Endothelial cell of umbilical vein (primary cell): ENCODE data around the gene STOML1. TPM values are rescaled to one million over a fixed set of nuclear protein-coding genes. Genes with fewer than 3 reads are reported as not detected.

Experiments
- BruUV-seq: library from RNA; stranded (reverse); fragments of 400-500 nt; replicated peaks from 2 replicates; lab custom pipeline; 2021; lab: Mats Ljungman, UMichigan
- CTCF ChIA-PET: fragments of 300-600, 350-600 bp; sonication (Branson Sonifier 250); formaldehyde crosslinking; loops from one replicate; lab custom pipeline; 2021; ENCODE audit warnings: antibody characterized with exemption, inconsistent platforms; lab: Charles Lee
- POLR2A ChIA-PET: fragments of 300-600, 350-600 bp; sonication (Branson Sonifier 250); formaldehyde crosslinking; loops from one replicate; lab custom pipeline; 2021; ENCODE audit warnings: antibody characterized with exemption, inconsistent platforms; lab: Charles Lee
- DNase-seq: peaks from one replicate; pipeline ENCODE4 v3.0.0-alpha.2; 2011; ENCODE audit warnings: low read depth, low spot score
- FAIRE-seq: peaks from 2 replicates; lab custom pipeline; 2011; peaks lifted over from hg19 to GRCh38; lab: Jason Lieb, UNC
- H2AFZ ChIP-seq: 2 replicates; pipeline ENCODE4 v1.6.0; 2012; ENCODE audit warnings: low read depth, low read length, control low read depth, inconsistent platforms
- H3K27ac ChIP-seq: 2 replicates; pipeline ENCODE4 v1.5.1; 2011; ENCODE audit warnings: low read depth, mild to moderate bottlenecking, control low read depth, low read length, moderate library complexity; ENCODE audit not compliant: insufficient read depth
- H3K27me3 ChIP-seq, 2 experiments: 2 replicates each; pipeline versions ENCODE4 v1.6.0 to v1.6.1; 2011; ENCODE audit warnings: low read length in 2 of 2, mixed read lengths in 1 of 2; ENCODE audit not compliant: control insufficient read depth in 2 of 2, insufficient read depth in 2 of 2
- H3K36me3 ChIP-seq, 2 experiments: 2 replicates in 1 of 2; 3 replicates in 1 of 2; pipeline ENCODE4 v1.5.1; 2011; ENCODE audit warnings: low read length in 2 of 2, mild to moderate bottlenecking in 1 of 2, moderate library complexity in 1 of 2; ENCODE audit not compliant: control insufficient read depth in 2 of 2, insufficient read depth in 2 of 2; ENCODE audit errors: extremely low read depth in 1 of 2
- H3K4me1 ChIP-seq: 3 replicates; pipeline ENCODE4 v1.5.1; 2011; ENCODE audit warnings: mild to moderate bottlenecking, low read length; ENCODE audit not compliant: control insufficient read depth, insufficient read depth; ENCODE audit errors: extremely low read depth
- H3K4me2 ChIP-seq: 2 replicates; pipeline ENCODE4 v1.6.1; 2011; ENCODE audit warnings: low read length, control low read depth, mixed read lengths; ENCODE audit not compliant: insufficient read depth
- H3K4me3 ChIP-seq, 3 experiments: fragments of 200-600 bp in 1 of 3; sonication (generic), shearing (Covaris generic) in 1 of 3; replicated peaks in 1 of 3; 2 replicates each; pipeline ENCODE4 v1.5.1; 2011 to 2016; ENCODE audit warnings: control low read depth in 3 of 3, low read length in 3 of 3, mild to moderate bottlenecking in 2 of 3, inconsistent platforms in 1 of 3, low read depth in 1 of 3, moderate library complexity in 1 of 3; ENCODE audit not compliant: insufficient read depth in 1 of 3
- H3K79me2 ChIP-seq: 2 replicates; pipeline ENCODE4 v1.6.0; 2012; ENCODE audit warnings: low read length, inconsistent platforms; ENCODE audit not compliant: control insufficient read depth, insufficient read depth
- H3K9ac ChIP-seq: replicated peaks from 2 replicates; pipeline ENCODE3; 2011; ENCODE audit warnings: low read length, control low read depth; ENCODE audit not compliant: insufficient read depth; ENCODE audit errors: extremely low read depth
- H3K9me1 ChIP-seq: replicated peaks from 3 replicates; pipeline ENCODE4 v1.6.0; 2011; ENCODE audit warnings: mild to moderate bottlenecking, low read length; ENCODE audit not compliant: control insufficient read depth, insufficient read depth; ENCODE audit errors: extremely low read depth
- H3K9me3 ChIP-seq: replicated peaks from 2 replicates; pipeline ENCODE4 v1.5.1; 2012; ENCODE audit warnings: low read length, inconsistent platforms; ENCODE audit not compliant: control insufficient read depth, insufficient read depth
- H4K20me1 ChIP-seq: replicated peaks from 2 replicates; pipeline ENCODE3; 2011; ENCODE audit warnings: mild to moderate bottlenecking, low read length; ENCODE audit not compliant: control insufficient read depth, insufficient read depth; ENCODE audit errors: extremely low read depth
- CTCF ChIP-seq, 2 donors: IDR thresholded peaks; 1 replicate in 1 of 2; 2 replicates in 1 of 2; pipeline ENCODE4 v1.5.1; 2011; ENCODE audit warnings: low read length in 2 of 2, mild to moderate bottlenecking in 2 of 2, moderate library complexity in 2 of 2, control low read depth in 1 of 2, inconsistent platforms in 1 of 2, low read depth in 1 of 2; ENCODE audit not compliant: insufficient read depth in 1 of 2; ENCODE audit errors: extremely low read depth in 1 of 2
- EZH2 ChIP-seq: IDR thresholded peaks from 2 replicates; pipeline ENCODE4 v1.6.1; 2012; ENCODE audit warnings: borderline replicate concordance, low read depth, mild to moderate bottlenecking, moderate library complexity, low read length, inconsistent platforms; ENCODE audit not compliant: severe bottlenecking
- FOS ChIP-seq: IDR thresholded peaks from 2 replicates; pipeline ENCODE4 v1.6.1; 2011; ENCODE audit warnings: mild to moderate bottlenecking, low read length, moderate library complexity, borderline replicate concordance; ENCODE audit not compliant: insufficient read depth
- GATA2 ChIP-seq: IDR thresholded peaks from 2 replicates; pipeline ENCODE4 v1.7.0; 2011; ENCODE audit warnings: low read depth, mild to moderate bottlenecking, moderate library complexity, mixed read lengths, low read length; ENCODE audit not compliant: insufficient read length, insufficient read depth
- JUN ChIP-seq: IDR thresholded peaks from 2 replicates; pipeline ENCODE4 v1.6.1; 2011; ENCODE audit warnings: borderline replicate concordance, low read depth; ENCODE audit not compliant: insufficient read length, insufficient read depth
- MAX ChIP-seq: IDR thresholded peaks from 2 replicates; pipeline ENCODE4 v1.6.1; 2011; ENCODE audit not compliant: insufficient read depth, insufficient read length
- MYC ChIP-seq: IDR thresholded peaks from one replicate; pipeline ENCODE4 v1.6.1; 2011; ENCODE audit warnings: mild to moderate bottlenecking, low read depth, low read length
- POLR2A ChIP-seq: IDR thresholded peaks from 2 replicates; pipeline ENCODE4 v1.6.1; 2012; ENCODE audit warnings: low read depth, mild to moderate bottlenecking, control low read depth, low read length
- POLR2AphosphoS5 ChIP-seq: IDR thresholded peaks from 2 replicates; pipeline ENCODE4 v1.6.1; 2012; ENCODE audit warnings: low read depth, mild to moderate bottlenecking, control low read depth, low read length, moderate library complexity; ENCODE audit not compliant: insufficient read depth
- dilution Hi-C: fragments of 300-500 bp; cut with MboI; formaldehyde crosslinking; loops from one replicate; pipeline ENCODE4 v1.15.0; 2019; ENCODE audit warnings: low sequenced_read_pairs; ENCODE audit not compliant: extremely low pct_ligation_motif_present
- intact Hi-C: fragments of 100-400 bp; cut with micrococcal nuclease; formaldehyde crosslinking; loops from one replicate; pipeline ENCODE4 v1.10.0; 2022
- polyA plus RNA-seq, 4 experiments: library from polyadenylated mRNA; depleted of rRNA in 3 of 4; stranded (reverse) in 3 of 4; unstranded in 1 of 4; fragments of >200 nt; gene quantifications; 2 replicates each; pipeline versions ENCODE4 v1.2.1 to v1.2.3, GENCODE V29; 2011 to 2012; ENCODE audit warnings: missing spikeins in 1 of 4
- total RNA-seq: library from RNA; stranded (reverse); gene quantifications from 2 replicates; pipeline ENCODE4 v1.2.3, GENCODE V29; 2021

Gene STOML1
- total and polyA plus RNA-seq, 2 donors (not counting 3 experiments of a cell fraction or from before 2014, with no cell fraction given): 12.9 to 15.4 TPM

- POLR2A ChIA-PET: no interaction called here
- no peak overlapping the region for H3K9ac ChIP-seq
- no peaks in the 10 kb centered on the region for H3K36me3 ChIP-seq
- dilution Hi-C loops: no loop called here
- H3K4me2 ChIP-seq: no peak overlapping the region
- no TSS peak for BruUV-seq
- H3K79me2 ChIP-seq: no peaks in the 10 kb centered on the region
- no peak for DNase-seq
- H3K27me3 ChIP-seq: no peaks in the 10 kb centered on the region
- H3K4me3 ChIP-seq: no peak overlapping the region
- CTCF ChIA-PET: interaction anchor here (0.9 to 2.7 kb wide), 5 partner anchors 8 to 358 kb away, joined by 3 to 19 read pairs (median 3); no protein-coding TSS in a partner anchor
- H2AFZ ChIP-seq: no peak overlapping the region
- FAIRE-seq: no peak
- peaks cover 9% of the 10 kb centered on the region for H3K4me1 ChIP-seq
- no peak overlapping the region for H3K27ac ChIP-seq
- H3K9me3 ChIP-seq: no peaks in the 10 kb centered on the region
- intact Hi-C loops: no loop called here
- no peaks in the 10 kb centered on the region for H3K9me1 ChIP-seq
- TF ChIP-seq POLR2AphosphoS5: no peak
- TF ChIP-seq FOS: no peak
- TF ChIP-seq MYC: no peak
- TF ChIP-seq EZH2: no peak
- no peak for TF ChIP-seq GATA2
- no peak for TF ChIP-seq JUN
- TF ChIP-seq MAX: no peak
- no peak for TF ChIP-seq CTCF (IDR thresholded peaks at IDR 0.05; ENCODE audit: extremely low read depth in 1 of 2, insufficient read depth in 1 of 2, low read depth in 1 of 2, low read length in 2 of 2)
- TF ChIP-seq POLR2A: no peak
- no peaks in the 10 kb centered on the region for H4K20me1 ChIP-seq
These were observed 34.8 kb downstream of the STOML1 start for GRCh38 chr15:73957276-73957675.
